K562 (cell line): ENCODE results near the gene RALGAPA2. TPM values are rescaled to one million over a fixed set of nuclear protein-coding genes. Genes with fewer than 3 reads are reported as not detected.

Experiments used
- ATAC-seq: fragments of 200-7000 bp; cut with Tn5 transposase; 3 replicates; pipeline ENCODE4 v1.9.1; 2020; ENCODE audit warnings: moderate library complexity
- BruUV-seq: library from RNA; stranded (reverse); fragments of 400-500 nt; replicated peaks from 2 replicates; lab custom pipeline; 2021; lab: Mats Ljungman, UMichigan
- CTCF ChIA-PET: fragments of 300-600 bp; formaldehyde crosslinking; extraction: SDS; loops from one replicate; lab custom pipeline; 2021; ENCODE audit warnings: low intra/inter-chr PET ratio; lab: Yijun Ruan, JAX
- POLR2A ChIA-PET: fragments of 300-600, 350-650 bp; sonication (Branson Sonifier 250); formaldehyde crosslinking; extraction: SDS; loops from one replicate; lab custom pipeline; 2021; ENCODE audit warnings: antibody characterized with exemption, inconsistent platforms; lab: Yijun Ruan, JAX
- DNase-seq, 4 experiments: peaks; one replicate each; pipeline versions ENCODE4 v3.0.0 to v3.0.0-alpha.2; 2011 to 2018; ENCODE audit warnings: low spot score in 3 of 4, mixed read lengths in 3 of 4; ENCODE audit errors: extremely low read depth in 1 of 4
- FAIRE-seq: peaks from 2 replicates; lab custom pipeline; 2011; peaks lifted over from hg19 to GRCh38; lab: Jason Lieb, UNC
- H2AFZ ChIP-seq: 2 replicates; pipeline ENCODE4 v1.6.0; 2011; ENCODE audit warnings: low read depth, low read length, control low read depth, inconsistent platforms
- H3K27ac ChIP-seq: fragments of 200-600 bp; 3 replicates; pipeline ENCODE4 v1.8.0; 2011; ENCODE audit warnings: low read depth, mild to moderate bottlenecking, control low read depth, inconsistent platforms, low read length, moderate library complexity, mixed read lengths; ENCODE audit errors: extremely low read depth
- H3K27me3 ChIP-seq, 2 experiments: fragments of 300-600 bp in 1 of 2; 2 replicates in 1 of 2; 3 replicates in 1 of 2; pipeline versions ENCODE4 v1.6.0 to v1.8.0; 2011; ENCODE audit warnings: inconsistent platforms in 2 of 2, low read length in 2 of 2, mild to moderate bottlenecking in 1 of 2, mixed read lengths in 1 of 2, moderate library complexity in 1 of 2; ENCODE audit not compliant: control insufficient read depth in 2 of 2, insufficient read depth in 2 of 2
- H3K36me3 ChIP-seq: fragments of 300-600 bp; 3 replicates; pipeline ENCODE4 v1.8.0; 2011; ENCODE audit warnings: mild to moderate bottlenecking, low read length, inconsistent platforms; ENCODE audit not compliant: control insufficient read depth, insufficient read depth
- H3K4me1 ChIP-seq, 2 experiments: fragments of 200-600 bp in 1 of 2; replicated peaks in 1 of 2; 2 replicates in 1 of 2; 3 replicates in 1 of 2; pipeline versions ENCODE4 v1.5.1 to v1.8.0; 2011; ENCODE audit warnings: inconsistent platforms in 2 of 2, low read length in 2 of 2, mild to moderate bottlenecking in 1 of 2, mixed read lengths in 1 of 2, moderate library complexity in 1 of 2; ENCODE audit not compliant: control insufficient read depth in 2 of 2, insufficient read depth in 2 of 2
- H3K4me2 ChIP-seq: 2 replicates; pipeline ENCODE4 v1.6.1; 2011; ENCODE audit warnings: low read length, control low read depth, inconsistent platforms, mixed read lengths; ENCODE audit not compliant: insufficient read depth
- H3K4me3 ChIP-seq: fragments of 200-600 bp; sonication (generic), shearing (Covaris generic); 2 replicates; pipeline ENCODE4 v1.5.1; 2016; ENCODE audit warnings: control low read depth, inconsistent platforms
- H3K79me2 ChIP-seq: fragments of 200-600 bp; 3 replicates; pipeline ENCODE4 v1.8.0; 2011; ENCODE audit warnings: low read length, inconsistent platforms; ENCODE audit not compliant: control insufficient read depth, insufficient read depth
- H3K9ac ChIP-seq, 2 experiments: 2 replicates each; pipeline versions ENCODE4 v1.6.0 to v1.6.1; 2011; ENCODE audit warnings: low read depth in 2 of 2, low read length in 2 of 2, control low read depth in 1 of 2, inconsistent platforms in 1 of 2, mild to moderate bottlenecking in 1 of 2, mixed read lengths in 1 of 2; ENCODE audit not compliant: insufficient read depth in 1 of 2
- H3K9me1 ChIP-seq: one replicate; pipeline ENCODE4 v1.6.0; 2011; ENCODE audit warnings: inconsistent platforms, mild to moderate bottlenecking, low read length, moderate library complexity; ENCODE audit not compliant: control insufficient read depth, insufficient read depth
- H3K9me3 ChIP-seq: replicated peaks from 2 replicates; pipeline ENCODE4 v1.5.1; 2011; ENCODE audit warnings: low read depth, low read length, inconsistent platforms; ENCODE audit not compliant: control insufficient read depth, insufficient read depth
- H4K20me1 ChIP-seq: replicated peaks from 2 replicates; pipeline ENCODE4 v1.6.1; 2011; ENCODE audit warnings: low read length, inconsistent platforms, mixed read lengths; ENCODE audit not compliant: control insufficient read depth, insufficient read depth
- ELF1 ChIP-seq: fragments of 200-800 bp; sonication (Bioruptor generic); IDR thresholded peaks from 2 replicates; pipeline ENCODE4 v1.6.1; 2016; ENCODE audit warnings: missing genetic modification characterization, missing compliant biosample characterization
- FOS ChIP-seq: IDR thresholded peaks from 3 replicates; pipeline ENCODE4 v1.6.1; 2011; ENCODE audit not compliant: insufficient read length; ENCODE audit errors: extremely low read depth
- HDAC8 ChIP-seq: fragments of 450-650 bp; IDR thresholded peaks from 2 replicates; pipeline ENCODE4 v1.6.1; 2016; ENCODE audit warnings: mild to moderate bottlenecking, missing genetic modification characterization, moderate library complexity, missing compliant biosample characterization
- JUND ChIP-seq, 2 experiments: IDR thresholded peaks; 2 replicates in 1 of 2; 3 replicates in 1 of 2; pipeline ENCODE4 v1.6.1; 2011; ENCODE audit warnings: borderline replicate concordance in 2 of 2, low read depth in 2 of 2, low read length in 2 of 2, improper control_type of control experiment in 1 of 2, missing biosample characterization in 1 of 2, missing genetic modification characterization in 1 of 2, missing genetic modification reagents in 1 of 2
- NCOA1 ChIP-seq: fragments of 450-650 bp; IDR thresholded peaks from 2 replicates; pipeline ENCODE4 v1.6.1; 2016; ENCODE audit warnings: low read depth
- NR2F6 ChIP-seq: fragments of 450-650 bp; formaldehyde crosslinking; IDR thresholded peaks from 2 replicates; pipeline ENCODE4 v1.4.0; 2020; ENCODE audit warnings: mild to moderate bottlenecking
- NR4A1 ChIP-seq, 2 experiments: fragments of 250-450 bp in 1 of 2; fragments of 450-650 bp in 1 of 2; sonication (Bioruptor Pico) in 1 of 2; IDR thresholded peaks; 2 replicates each; pipeline versions ENCODE4 v1.4.0 to v1.6.1; 2016 to 2020; ENCODE audit warnings: mild to moderate bottlenecking in 2 of 2, missing compliant biosample characterization in 1 of 2, missing genetic modification characterization in 1 of 2, moderate library complexity in 1 of 2
- RBM22 ChIP-seq: fragments of 200-400 bp; formaldehyde crosslinking; IDR thresholded peaks from 2 replicates; pipeline ENCODE4 v1.6.1; 2018; ENCODE audit warnings: low read length, low read depth; ENCODE audit not compliant: poor library complexity, severe bottlenecking
- SOX6 ChIP-seq: fragments of 450-650 bp; IDR thresholded peaks from 2 replicates; pipeline ENCODE4 v1.6.1; 2014; ENCODE audit warnings: mild to moderate bottlenecking
- ZBTB49 ChIP-seq: sonication (generic); formaldehyde crosslinking; IDR thresholded peaks from 2 replicates; pipeline ENCODE4 v1.8.0; 2022; ENCODE audit warnings: missing genetic modification reagents, mild to moderate bottlenecking, borderline replicate concordance
- ZNF212 ChIP-seq: fragments of 450-650 bp; formaldehyde crosslinking; IDR thresholded peaks from 2 replicates; pipeline ENCODE4 v1.4.0; 2020; ENCODE audit warnings: mild to moderate bottlenecking
- ZNF347 ChIP-seq: fragments of 450-650 bp; formaldehyde crosslinking; IDR thresholded peaks from 2 replicates; pipeline ENCODE4 v1.4.0; 2020; ENCODE audit warnings: low read depth, mild to moderate bottlenecking, moderate library complexity
- ZNF75A ChIP-seq: fragments of 450-650 bp; formaldehyde crosslinking; IDR thresholded peaks from 2 replicates; pipeline ENCODE4 v1.4.0; 2020; ENCODE audit warnings: mild to moderate bottlenecking
- WGBS: fragments of 100-300 bp; shearing (Covaris generic); methylation state at CpG from one replicate; pipeline ENCODE4 v1.1.6; 2016; ENCODE audit warnings: low coverage, mixed read lengths; ENCODE audit not compliant: insufficient coverage; ENCODE audit errors: missing lambda C conversion rate; 5-methylcytosine and 5-hydroxymethylcytosine counted together
- in situ Hi-C: fragments of 300-500 bp; cut with MboI; formaldehyde crosslinking; loops from 4 replicates; pipeline ENCODE4 v1.15.0; 2018; ENCODE audit warnings: inconsistent platforms, mixed read lengths
- intact Hi-C: fragments of 100-400 bp; cut with micrococcal nuclease; formaldehyde crosslinking; loops from 2 replicates; pipeline ENCODE4 v1.14.2; 2022
- polyA plus RNA-seq, 8 experiments: library from polyadenylated mRNA; depleted of rRNA in 4 of 8; stranded (reverse) in 5 of 8; unstranded in 3 of 8; fragments of >200 nt; fragmentation: Nextera tagmentation in 2 of 8; fragmentation: Illumina TruSeq in 1 of 8; extraction: Ambion mirVana in 2 of 8; extraction: Trizol in 1 of 8; gene quantifications; 2 replicates each; pipeline versions ENCODE4 v1.2.1 to v1.2.3, GENCODE V29; 2011 to 2014; ENCODE audit warnings: inconsistent platforms in 1 of 8, missing spikeins in 1 of 8
- total RNA-seq, 7 experiments: library from RNA; depleted of rRNA in 6 of 7; stranded (reverse); fragments of >200 nt in 6 of 7; fragmentation: Illumina TruSeq in 2 of 7; extraction: Trizol in 2 of 7; gene quantifications; 2 replicates each; pipeline versions ENCODE4 v1.2.1 to v1.2.3, GENCODE V29; 2011 to 2021; ENCODE audit warnings: low replicate concordance in 1 of 7
- TF ChIP-seq, protein P1 (sequence below): fragments of 450-650 bp; IDR thresholded peaks from 2 replicates; pipeline ENCODE4 v1.6.1; 2018; ENCODE audit warnings: mild to moderate bottlenecking, low read depth; ENCODE audit not compliant: partially characterized antibody
- TF ChIP-seq, protein P2 (sequence below): fragments of 250-450 bp; sonication (Bioruptor Pico); IDR thresholded peaks from 2 replicates; pipeline ENCODE4 v1.4.0; 2020; ENCODE audit warnings: borderline replicate concordance

RALGAPA2 gene
- total and polyA plus RNA-seq, 9 of the 15 experiments (the other 6 are each of a cell fraction or from before 2014, with no cell fraction given) = 0.35 to 2.7 (median 1.4) TPM

DNA sequence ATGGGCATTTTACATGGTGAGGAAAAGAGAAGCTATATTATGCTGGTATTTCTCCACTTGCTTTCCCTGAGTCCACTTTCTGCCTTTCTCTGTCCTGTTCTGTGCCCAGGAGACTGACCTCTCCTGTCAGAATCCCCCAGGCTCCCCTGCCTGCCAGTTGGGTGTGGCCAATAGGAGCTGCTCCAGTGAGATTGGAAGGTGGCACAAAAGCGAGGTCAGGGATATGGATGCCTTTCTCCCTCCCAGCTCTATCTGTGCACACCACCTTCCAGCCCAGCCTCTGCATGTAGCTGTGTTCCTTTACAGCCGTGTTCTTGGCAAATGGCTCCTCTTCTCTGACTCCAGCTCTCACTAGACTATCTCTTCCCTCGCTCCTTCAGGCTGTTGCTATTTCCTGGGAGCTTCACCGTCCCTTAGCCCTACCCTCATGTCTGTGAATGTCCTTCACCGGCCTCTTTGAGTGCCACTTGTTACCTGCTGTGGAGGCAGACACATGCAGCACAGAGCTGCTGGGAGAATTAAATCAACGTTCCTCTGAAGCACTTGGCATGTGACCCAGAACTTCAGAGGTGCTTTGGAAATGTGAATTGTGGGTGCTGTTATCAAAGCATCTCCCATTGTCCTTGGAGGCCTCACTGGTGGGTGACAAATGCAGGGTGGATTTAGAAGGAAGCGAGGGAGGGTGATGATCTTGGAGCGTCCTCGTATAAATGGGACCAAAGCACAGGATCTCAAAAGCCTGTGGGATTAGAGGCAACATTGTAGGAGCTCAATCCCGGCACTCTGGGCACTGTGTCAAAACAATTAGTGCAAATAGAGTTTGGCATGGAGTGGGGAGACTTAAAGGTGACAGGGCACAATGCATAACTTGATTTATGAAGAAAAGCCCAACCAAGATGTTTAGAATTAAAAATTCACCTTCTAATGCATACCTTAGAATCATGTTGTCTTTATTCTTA is 28.9 kb upstream of the RALGAPA2 start:
- H3K9me1 ChIP-seq = no peaks in the 10 kb centered on the region
- H3K4me2 ChIP-seq = no peak overlapping the region
- H2AFZ ChIP-seq = no peak overlapping the region
- H3K4me3 ChIP-seq = no peak overlapping the region
- POLR2A ChIA-PET = interaction anchor here (0.6 kb wide), 1 partner anchor 11 kb away, joined by 4 read pairs; no protein-coding TSS in a partner anchor
- 0% methylated on average over 10 of the region's 10 CpGs for WGBS
- no peaks in the 10 kb centered on the region for H3K79me2 ChIP-seq
- no peak overlapping the region for H3K27ac ChIP-seq
- H3K9me3 ChIP-seq = no peaks in the 10 kb centered on the region
- no peaks in the 10 kb centered on the region for H4K20me1 ChIP-seq
- no TSS peak for BruUV-seq
- peaks cover 4 to 9% of the 10 kb centered on the region in 2 experiments; a peak in 3 of 5 replicates for H3K27me3 ChIP-seq
- DNase-seq = no peak
- ATAC-seq = no peak
- in situ Hi-C loops (no loop called here), intact Hi-C loops (no loop called here)
- no peaks in the 10 kb centered on the region for H3K4me1 ChIP-seq
- no peak overlapping the region for H3K9ac ChIP-seq
- CTCF ChIA-PET = no interaction called here
- no peaks in the 10 kb centered on the region for H3K36me3 ChIP-seq
- no peak for FAIRE-seq
- no peak for TF ChIP-seq FOS
- no peak for TF ChIP-seq JUND (IDR thresholded peaks at IDR 0.05; ENCODE audit: borderline replicate concordance, low read depth, low read length)
- TF ChIP-seq JUND (tag; IDR thresholded peaks at IDR 0.05; ENCODE audit: borderline replicate concordance, low read depth, low read length) = no peak
- TF ChIP-seq, protein P1, sequence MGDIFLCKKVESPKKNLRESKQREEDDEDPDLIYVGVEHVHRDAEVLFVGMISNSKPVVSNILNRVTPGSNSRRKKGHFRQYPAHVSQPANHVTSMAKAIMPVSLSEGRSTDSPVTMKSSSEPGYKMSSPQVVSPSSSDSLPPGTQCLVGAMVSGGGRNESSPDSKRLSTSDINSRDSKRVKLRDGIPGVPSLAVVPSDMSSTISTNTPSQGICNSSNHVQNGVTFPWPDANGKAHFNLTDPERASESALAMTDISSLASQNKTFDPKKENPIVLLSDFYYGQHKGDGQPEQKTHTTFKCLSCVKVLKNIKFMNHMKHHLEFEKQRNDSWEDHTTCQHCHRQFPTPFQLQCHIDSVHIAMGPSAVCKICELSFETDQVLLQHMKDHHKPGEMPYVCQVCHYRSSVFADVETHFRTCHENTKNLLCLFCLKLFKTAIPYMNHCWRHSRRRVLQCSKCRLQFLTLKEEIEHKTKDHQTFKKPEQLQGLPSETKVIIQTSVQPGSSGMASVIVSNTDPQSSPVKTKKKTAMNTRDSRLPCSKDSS = no peak
- TF ChIP-seq HDAC8 (tag) = no peak
- no peak for TF ChIP-seq ZNF347 (CRISPR knock-in tag)
- TF ChIP-seq ZBTB49 (CRISPR knock-in tag) = no peak
- TF ChIP-seq SOX6 = no peak
- no peak for TF ChIP-seq ZNF212 (CRISPR knock-in tag)
- no peak for TF ChIP-seq NR2F6 (CRISPR knock-in tag)
- TF ChIP-seq ZNF75A (CRISPR knock-in tag) = no peak
- no peak for TF ChIP-seq NCOA1
- TF ChIP-seq ELF1 (tag) = no peak
- TF ChIP-seq, protein P2, sequence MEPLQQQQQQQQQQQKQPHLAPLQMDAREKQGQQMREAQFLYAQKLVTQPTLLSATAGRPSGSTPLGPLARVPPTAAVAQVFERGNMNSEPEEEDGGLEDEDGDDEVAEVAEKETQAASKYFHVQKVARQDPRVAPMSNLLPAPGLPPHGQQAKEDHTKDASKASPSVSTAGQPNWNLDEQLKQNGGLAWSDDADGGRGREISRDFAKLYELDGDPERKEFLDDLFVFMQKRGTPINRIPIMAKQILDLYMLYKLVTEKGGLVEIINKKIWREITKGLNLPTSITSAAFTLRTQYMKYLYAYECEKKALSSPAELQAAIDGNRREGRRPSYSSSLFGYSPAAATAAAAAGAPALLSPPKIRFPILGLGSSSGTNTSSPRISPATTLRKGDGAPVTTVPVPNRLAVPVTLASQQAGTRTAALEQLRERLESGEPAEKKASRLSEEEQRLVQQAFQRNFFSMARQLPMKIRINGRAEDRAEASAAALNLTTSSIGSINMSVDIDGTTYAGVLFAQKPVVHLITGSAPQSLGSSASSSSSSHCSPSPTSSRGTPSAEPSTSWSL (CRISPR knock-in tag) = no peak
- no peak for TF ChIP-seq RBM22
- TF ChIP-seq NR4A1 (CRISPR knock-in tag; IDR thresholded peaks at IDR 0.05) = no peak
- no peak for TF ChIP-seq NR4A1 (tag; IDR thresholded peaks at IDR 0.05)
